ENCODE data around the gene MTMR10.

The MTMR10 gene

GRCh38 chr15:30919877-30920550 is 71.4 kb downstream of the MTMR10 start:
- no peaks in the 10 kb centered on the region for H3K27me3 ChIP-seq
- peaks cover 40% of the 10 kb centered on the region for H3K36me3 ChIP-seq
- DNase-seq = no peak
- no peak for TF ChIP-seq CTCF (IDR thresholded peaks at IDR 0.05; ENCODE audit: low read depth, low read length)
- H3K9me3 ChIP-seq = no peaks in the 10 kb centered on the region
- no peak overlapping the region for H3K4me3 ChIP-seq (ENCODE audit: low read depth, low read length)
- peaks cover 6% of the 10 kb centered on the region; the same call in 1 of the 2 replicates for H3K4me1 ChIP-seq

GRCh38 chr15:30918366-30918765 is 73.1 kb downstream of the MTMR10 start:
- H3K36me3 ChIP-seq = peaks cover 33% of the 10 kb centered on the region
- H3K27me3 ChIP-seq = no peaks in the 10 kb centered on the region
- H3K4me1 ChIP-seq = peaks cover 6% of the 10 kb centered on the region; the same call in 1 of the 2 replicates
- no peak overlapping the region for H3K4me3 ChIP-seq (ENCODE audit: low read depth, low read length)
- no peaks in the 10 kb centered on the region for H3K9me3 ChIP-seq
- DNase-seq = no peak
- no peak for TF ChIP-seq CTCF (IDR thresholded peaks at IDR 0.05; ENCODE audit: low read depth, low read length)

- Histone ChIP-seq H3K4me1 (peaks cover 6% of the 10 kb centered on the region; the same call in 1 of the 2 replicates), H3K9me3 (no peaks in the 10 kb centered on the region), H3K36me3 (peaks cover 30% of the 10 kb centered on the region), H3K4me3 (ENCODE audit: low read depth, low read length) (no peak overlapping the region), H3K27me3 (no peaks in the 10 kb centered on the region)
- DNase-seq = no peak
- TF ChIP-seq CTCF (IDR thresholded peaks at IDR 0.05; ENCODE audit: low read depth, low read length) = no peak
These were observed 73.8 kb downstream of the MTMR10 start for GRCh38 chr15:30917675-30918074.

GRCh38 chr15:30917013-30917412 is 74.4 kb downstream of the MTMR10 start:
- Histone ChIP-seq H3K27me3 (no peaks in the 10 kb centered on the region), H3K36me3 (peaks cover 24% of the 10 kb centered on the region), H3K4me1 (peaks cover 5% of the 10 kb centered on the region; the same call in 1 of the 2 replicates), H3K9me3 (no peaks in the 10 kb centered on the region), H3K4me3 (ENCODE audit: low read depth, low read length) (no peak overlapping the region)
- no peak for DNase-seq
- TF ChIP-seq CTCF (IDR thresholded peaks at IDR 0.05; ENCODE audit: low read depth, low read length) = no peak

GRCh38 chr15:30913761-30914160 is 77.7 kb downstream of the MTMR10 start:
- Histone ChIP-seq H3K27me3 (no peaks in the 10 kb centered on the region), H3K4me1 (no peaks in the 10 kb centered on the region), H3K4me3 (ENCODE audit: low read depth, low read length) (no peak overlapping the region), H3K36me3 (peaks cover 17% of the 10 kb centered on the region), H3K9me3 (no peaks in the 10 kb centered on the region)
- no peak for TF ChIP-seq CTCF (IDR thresholded peaks at IDR 0.05; ENCODE audit: low read depth, low read length)
- no peak for DNase-seq

GRCh38 chr15:30906366-30906765 is 85.1 kb downstream of the MTMR10 start:
- Histone ChIP-seq H3K9me3 (no peaks in the 10 kb centered on the region; the same call in 1 of the 2 replicates), H3K4me1 (no peaks in the 10 kb centered on the region), H3K4me3 (ENCODE audit: low read depth, low read length) (no peak overlapping the region), H3K27me3 (no peaks in the 10 kb centered on the region), H3K36me3 (no peaks in the 10 kb centered on the region; the same call in none of the 2 replicates)
- no peak for DNase-seq
- no peak for TF ChIP-seq CTCF (IDR thresholded peaks at IDR 0.05; ENCODE audit: low read depth, low read length)

Measured in BE2C (cell line).